ENCODE measurements around the gene RNF8. TPM values are rescaled to one million over a fixed set of nuclear protein-coding genes. Genes with fewer than 3 reads are reported as not detected.
"Not testable (repeated sequence)": the region's sequence is repeated elsewhere in the genome, so short reads cannot be mapped to it uniquely, and the experiment has no call there.

Gene RNF8
- total RNA-seq, 4 donors from 2014 or later, result 2.2 to 12.9 (median 9.0) TPM

- TF ChIP-seq EP300 (IDR thresholded peaks at IDR 0.05; ENCODE audit: low read depth) (no peak), CTCF (IDR thresholded peaks at IDR 0.05) (no peak), POLR2AphosphoS5 (IDR thresholded peaks at IDR 0.05) (no peak), POLR2A (IDR thresholded peaks at IDR 0.05) (no peak)
- Histone ChIP-seq H3K27me3 (no peaks in the 10 kb centered on the region), H3K36me3 (peaks cover 0 to 12% (median 3%) of the 10 kb centered on the region in 4 donors), H3K4me3 (no peak overlapping the region), H3K4me1 (peaks cover 0 to 12% (median 4%) of the 10 kb centered on the region in 4 donors), H3K9me3 (no peaks in the 10 kb centered on the region), H3K27ac (no peak overlapping the region)
- intact Hi-C loops (cut with DNase I; ENCODE audit: low total_unique reads) (no loop called here), in situ Hi-C loops (cut with MboI; ENCODE audit: low pct_ligation_motif_present in 1 of 4, low pct_unique_long_range_greater_than_20kb in 1 of 4, low sequenced_read_pairs in 3 of 4) (no loop called here)
- DNase-seq, result no peak
- 91 to 95% methylated on average over 2 to 4 of the region's 4 CpGs for WGBS, 2 donors (ENCODE audit: low coverage in 1 of 2)
Measured at GRCh38 chr6:37306624-37307222, 47.1 kb upstream of the RNF8 start.

- DNase-seq; in situ Hi-C loops (cut with MboI; ENCODE audit: low pct_ligation_motif_present in 1 of 4, low pct_unique_long_range_greater_than_20kb in 1 of 4, low sequenced_read_pairs in 3 of 4); H3K27me3 ChIP-seq; H3K9me3 ChIP-seq; H3K4me3 ChIP-seq; intact Hi-C loops (cut with DNase I; ENCODE audit: low total_unique reads): not testable (repeated sequence)
- H3K4me1 ChIP-seq, result peaks cover 0 to 12% (median 4%) of the 10 kb centered on the region in 4 donors
- peaks cover 0 to 11% (median 3%) of the 10 kb centered on the region in 4 donors for H3K36me3 ChIP-seq
- WGBS, 2 donors (ENCODE audit: low coverage in 1 of 2), result 92% methylated on average over 10 of the region's 10 CpGs; no CpG with 5 or more reads in 1 of the 2 donors
- peak overlapping the region in 1 of 4 donors; percentile 32 for H3K27ac ChIP-seq
Measured at GRCh38 chr6:37307484-37307883, 46.3 kb upstream of the RNF8 start.

GRCh38 chr6:37308069-37308815, 45.5 kb upstream of the RNF8 start:
- DNase-seq, result no peak
- Histone ChIP-seq H3K27ac (peak overlapping the region in 2 of 4 donors; percentile 32 to 40), H3K27me3 (no peaks in the 10 kb centered on the region), H3K4me3 (no peak overlapping the region), H3K9me3 (no peaks in the 10 kb centered on the region), H3K36me3 (peaks cover 0 to 10% (median 3%) of the 10 kb centered on the region in 4 donors), H3K4me1 (peaks cover 0 to 12% (median 4%) of the 10 kb centered on the region in 4 donors)
- TF ChIP-seq EP300 (IDR thresholded peaks at IDR 0.05; ENCODE audit: low read depth) (no peak), CTCF (IDR thresholded peaks at IDR 0.05) (no peak), POLR2A (IDR thresholded peaks at IDR 0.05) (no peak), POLR2AphosphoS5 (IDR thresholded peaks at IDR 0.05) (no peak)
- intact Hi-C loops (cut with DNase I; ENCODE audit: low total_unique reads) (no loop called here), in situ Hi-C loops (cut with MboI; ENCODE audit: low pct_ligation_motif_present in 1 of 4, low pct_unique_long_range_greater_than_20kb in 1 of 4, low sequenced_read_pairs in 3 of 4) (no loop called here)
- 50 to 61% methylated on average over 5 of the region's 5 CpGs for WGBS, 2 donors (ENCODE audit: low coverage in 1 of 2)

- no peak overlapping the region for H3K4me3 ChIP-seq
- no peak for DNase-seq
- WGBS, 2 donors (ENCODE audit: low coverage in 1 of 2), result 84% methylated on average over 1 of the region's 1 CpG; no CpG with 5 or more reads in 1 of the 2 donors
- no peaks in the 10 kb centered on the region for H3K27me3 ChIP-seq
- peaks cover 0 to 11% (median 5%) of the 10 kb centered on the region in 4 donors for H3K36me3 ChIP-seq
- TF ChIP-seq EP300 (IDR thresholded peaks at IDR 0.05; ENCODE audit: low read depth), result no peak
- TF ChIP-seq CTCF (IDR thresholded peaks at IDR 0.05), result no peak
- no peak for TF ChIP-seq POLR2AphosphoS5 (IDR thresholded peaks at IDR 0.05)
- TF ChIP-seq POLR2A (IDR thresholded peaks at IDR 0.05), result no peak
- in situ Hi-C loops (cut with MboI; ENCODE audit: low pct_ligation_motif_present in 1 of 4, low pct_unique_long_range_greater_than_20kb in 1 of 4, low sequenced_read_pairs in 3 of 4), result no loop called here
- peaks cover 0 to 12% (median 4%) of the 10 kb centered on the region in 4 donors for H3K4me1 ChIP-seq
- H3K9me3 ChIP-seq, result no peaks in the 10 kb centered on the region
- intact Hi-C loops (cut with DNase I; ENCODE audit: low total_unique reads), result no loop called here
- H3K27ac ChIP-seq, result peak overlapping the region in 1 of 4 donors; percentile 40
Measured at GRCh38 chr6:37309046-37309445, 44.7 kb upstream of the RNF8 start.

Data from transverse colon (tissue), 4 donors.